Astrocyte (in vitro differentiated cells and primary cell): ENCODE measurements around the gene NCBP3.

Experiments used
- CTCF ChIP-seq: IDR thresholded peaks from 2 replicates; pipeline ENCODE4 v1.5.1; 2011; ENCODE audit warnings: low read depth, mild to moderate bottlenecking, inconsistent platforms, low read length, moderate library complexity; ENCODE audit not compliant: insufficient read depth
- EZH2 ChIP-seq: IDR thresholded peaks from 2 replicates; pipeline ENCODE4 v1.6.1; 2012; ENCODE audit warnings: mild to moderate bottlenecking, low read length, inconsistent platforms; ENCODE audit not compliant: insufficient read depth

- TF ChIP-seq CTCF (no peak), EZH2 (no peak)
Observed at GRCh38 chr17:3873862-3874261, 27.8 kb upstream of the NCBP3 start.
